K562 (cell line): Measurements from ENCODE around the gene AGPAT1. TPM values are rescaled to one million over a fixed set of nuclear protein-coding genes. Genes with fewer than 3 reads are reported as not detected.
A peak's percentile ranks its signal among the peaks of the same experiment; 100 is the strongest.

Source experiments
- ETS1 ChIP-seq: conservative IDR thresholded peaks from 2 replicates; pipeline ENCODE4 v1.6.1; 2011; ENCODE audit warnings: low read depth, mild to moderate bottlenecking, low read length; ENCODE audit not compliant: control insufficient read depth
- REST ChIP-seq, 2 experiments: fragments of 450-650 bp; formaldehyde crosslinking in 1 of 2; IDR thresholded peaks; 2 replicates each; pipeline versions ENCODE4 v1.4.0 to v1.6.1; 2014 to 2020; ENCODE audit warnings: mild to moderate bottlenecking in 2 of 2, borderline replicate concordance in 1 of 2, low read depth in 1 of 2
- ZSCAN29 ChIP-seq: fragments of 450-650 bp; IDR thresholded peaks from 2 replicates; pipeline ENCODE4 v1.6.1; 2017
- polyA plus RNA-seq, 8 experiments: library from polyadenylated mRNA; depleted of rRNA in 4 of 8; stranded (reverse) in 5 of 8; unstranded in 3 of 8; fragments of >200 nt; fragmentation: Nextera tagmentation in 2 of 8; fragmentation: Illumina TruSeq in 1 of 8; extraction: Ambion mirVana in 2 of 8; extraction: Trizol in 1 of 8; gene quantifications; 2 replicates each; pipeline versions ENCODE4 v1.2.1 to v1.2.3, GENCODE V29; 2011 to 2014; ENCODE audit warnings: inconsistent platforms in 1 of 8, missing spikeins in 1 of 8
- total RNA-seq, 7 experiments: library from RNA; depleted of rRNA in 6 of 7; stranded (reverse); fragments of >200 nt in 6 of 7; fragmentation: Illumina TruSeq in 2 of 7; extraction: Trizol in 2 of 7; gene quantifications; 2 replicates each; pipeline versions ENCODE4 v1.2.1 to v1.2.3, GENCODE V29; 2011 to 2021; ENCODE audit warnings: low replicate concordance in 1 of 7
- TF ChIP-seq, protein P1 (sequence below): fragments of 200-600 bp; sonication (generic); IDR thresholded peaks from one replicate; pipeline ENCODE4 v1.6.1; 2012; ENCODE audit warnings: mild to moderate bottlenecking, low read depth, low read length, inconsistent platforms

AGPAT1 gene
- total and polyA plus RNA-seq, 9 of the 15 experiments (the other 6 are each of a cell fraction or from before 2014, with no cell fraction given), result 37.9 to 176 (median 69.4) TPM

DNA sequence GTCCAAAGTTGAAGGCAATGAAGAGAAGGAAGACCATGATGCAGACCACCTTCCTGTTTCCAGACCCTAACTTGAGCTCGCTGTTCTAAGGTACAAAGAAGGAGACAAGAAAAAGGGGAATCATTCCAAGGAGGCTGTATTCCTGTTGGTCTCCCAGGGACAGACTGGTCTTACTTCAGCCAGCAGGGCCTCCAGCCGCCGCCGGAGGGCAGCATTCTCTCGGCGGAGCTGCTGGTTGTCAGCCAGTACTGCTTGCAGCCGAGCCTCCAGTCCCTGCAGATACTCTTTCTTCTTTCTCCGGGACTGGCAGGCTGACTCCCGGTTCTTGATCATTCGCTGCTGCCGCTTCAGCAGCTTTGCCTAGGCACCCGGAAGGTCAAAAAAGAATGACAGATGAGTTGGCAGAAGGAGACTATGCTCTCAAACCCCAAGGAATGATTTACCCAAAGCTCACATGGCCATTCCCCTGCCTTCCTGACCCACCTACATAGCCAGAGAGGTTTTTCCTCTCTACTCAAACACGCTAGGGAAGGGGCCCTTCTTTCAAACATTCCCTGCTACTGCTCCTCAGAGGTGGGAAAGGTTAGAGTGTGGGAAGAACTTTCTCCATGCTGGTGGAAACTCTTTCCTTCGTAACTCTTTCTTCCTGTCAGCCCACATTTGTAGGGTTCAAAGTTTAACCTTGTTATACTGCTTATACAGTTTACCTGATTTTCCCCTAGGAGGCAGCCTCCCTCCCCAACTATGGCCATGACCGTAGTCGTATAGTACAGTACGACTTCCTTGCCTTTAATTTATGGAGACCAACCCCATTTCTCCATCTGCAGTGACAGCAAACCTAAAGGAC is 56.9 kb downstream of the AGPAT1 start (continued):
- TF ChIP-seq, protein P1, sequence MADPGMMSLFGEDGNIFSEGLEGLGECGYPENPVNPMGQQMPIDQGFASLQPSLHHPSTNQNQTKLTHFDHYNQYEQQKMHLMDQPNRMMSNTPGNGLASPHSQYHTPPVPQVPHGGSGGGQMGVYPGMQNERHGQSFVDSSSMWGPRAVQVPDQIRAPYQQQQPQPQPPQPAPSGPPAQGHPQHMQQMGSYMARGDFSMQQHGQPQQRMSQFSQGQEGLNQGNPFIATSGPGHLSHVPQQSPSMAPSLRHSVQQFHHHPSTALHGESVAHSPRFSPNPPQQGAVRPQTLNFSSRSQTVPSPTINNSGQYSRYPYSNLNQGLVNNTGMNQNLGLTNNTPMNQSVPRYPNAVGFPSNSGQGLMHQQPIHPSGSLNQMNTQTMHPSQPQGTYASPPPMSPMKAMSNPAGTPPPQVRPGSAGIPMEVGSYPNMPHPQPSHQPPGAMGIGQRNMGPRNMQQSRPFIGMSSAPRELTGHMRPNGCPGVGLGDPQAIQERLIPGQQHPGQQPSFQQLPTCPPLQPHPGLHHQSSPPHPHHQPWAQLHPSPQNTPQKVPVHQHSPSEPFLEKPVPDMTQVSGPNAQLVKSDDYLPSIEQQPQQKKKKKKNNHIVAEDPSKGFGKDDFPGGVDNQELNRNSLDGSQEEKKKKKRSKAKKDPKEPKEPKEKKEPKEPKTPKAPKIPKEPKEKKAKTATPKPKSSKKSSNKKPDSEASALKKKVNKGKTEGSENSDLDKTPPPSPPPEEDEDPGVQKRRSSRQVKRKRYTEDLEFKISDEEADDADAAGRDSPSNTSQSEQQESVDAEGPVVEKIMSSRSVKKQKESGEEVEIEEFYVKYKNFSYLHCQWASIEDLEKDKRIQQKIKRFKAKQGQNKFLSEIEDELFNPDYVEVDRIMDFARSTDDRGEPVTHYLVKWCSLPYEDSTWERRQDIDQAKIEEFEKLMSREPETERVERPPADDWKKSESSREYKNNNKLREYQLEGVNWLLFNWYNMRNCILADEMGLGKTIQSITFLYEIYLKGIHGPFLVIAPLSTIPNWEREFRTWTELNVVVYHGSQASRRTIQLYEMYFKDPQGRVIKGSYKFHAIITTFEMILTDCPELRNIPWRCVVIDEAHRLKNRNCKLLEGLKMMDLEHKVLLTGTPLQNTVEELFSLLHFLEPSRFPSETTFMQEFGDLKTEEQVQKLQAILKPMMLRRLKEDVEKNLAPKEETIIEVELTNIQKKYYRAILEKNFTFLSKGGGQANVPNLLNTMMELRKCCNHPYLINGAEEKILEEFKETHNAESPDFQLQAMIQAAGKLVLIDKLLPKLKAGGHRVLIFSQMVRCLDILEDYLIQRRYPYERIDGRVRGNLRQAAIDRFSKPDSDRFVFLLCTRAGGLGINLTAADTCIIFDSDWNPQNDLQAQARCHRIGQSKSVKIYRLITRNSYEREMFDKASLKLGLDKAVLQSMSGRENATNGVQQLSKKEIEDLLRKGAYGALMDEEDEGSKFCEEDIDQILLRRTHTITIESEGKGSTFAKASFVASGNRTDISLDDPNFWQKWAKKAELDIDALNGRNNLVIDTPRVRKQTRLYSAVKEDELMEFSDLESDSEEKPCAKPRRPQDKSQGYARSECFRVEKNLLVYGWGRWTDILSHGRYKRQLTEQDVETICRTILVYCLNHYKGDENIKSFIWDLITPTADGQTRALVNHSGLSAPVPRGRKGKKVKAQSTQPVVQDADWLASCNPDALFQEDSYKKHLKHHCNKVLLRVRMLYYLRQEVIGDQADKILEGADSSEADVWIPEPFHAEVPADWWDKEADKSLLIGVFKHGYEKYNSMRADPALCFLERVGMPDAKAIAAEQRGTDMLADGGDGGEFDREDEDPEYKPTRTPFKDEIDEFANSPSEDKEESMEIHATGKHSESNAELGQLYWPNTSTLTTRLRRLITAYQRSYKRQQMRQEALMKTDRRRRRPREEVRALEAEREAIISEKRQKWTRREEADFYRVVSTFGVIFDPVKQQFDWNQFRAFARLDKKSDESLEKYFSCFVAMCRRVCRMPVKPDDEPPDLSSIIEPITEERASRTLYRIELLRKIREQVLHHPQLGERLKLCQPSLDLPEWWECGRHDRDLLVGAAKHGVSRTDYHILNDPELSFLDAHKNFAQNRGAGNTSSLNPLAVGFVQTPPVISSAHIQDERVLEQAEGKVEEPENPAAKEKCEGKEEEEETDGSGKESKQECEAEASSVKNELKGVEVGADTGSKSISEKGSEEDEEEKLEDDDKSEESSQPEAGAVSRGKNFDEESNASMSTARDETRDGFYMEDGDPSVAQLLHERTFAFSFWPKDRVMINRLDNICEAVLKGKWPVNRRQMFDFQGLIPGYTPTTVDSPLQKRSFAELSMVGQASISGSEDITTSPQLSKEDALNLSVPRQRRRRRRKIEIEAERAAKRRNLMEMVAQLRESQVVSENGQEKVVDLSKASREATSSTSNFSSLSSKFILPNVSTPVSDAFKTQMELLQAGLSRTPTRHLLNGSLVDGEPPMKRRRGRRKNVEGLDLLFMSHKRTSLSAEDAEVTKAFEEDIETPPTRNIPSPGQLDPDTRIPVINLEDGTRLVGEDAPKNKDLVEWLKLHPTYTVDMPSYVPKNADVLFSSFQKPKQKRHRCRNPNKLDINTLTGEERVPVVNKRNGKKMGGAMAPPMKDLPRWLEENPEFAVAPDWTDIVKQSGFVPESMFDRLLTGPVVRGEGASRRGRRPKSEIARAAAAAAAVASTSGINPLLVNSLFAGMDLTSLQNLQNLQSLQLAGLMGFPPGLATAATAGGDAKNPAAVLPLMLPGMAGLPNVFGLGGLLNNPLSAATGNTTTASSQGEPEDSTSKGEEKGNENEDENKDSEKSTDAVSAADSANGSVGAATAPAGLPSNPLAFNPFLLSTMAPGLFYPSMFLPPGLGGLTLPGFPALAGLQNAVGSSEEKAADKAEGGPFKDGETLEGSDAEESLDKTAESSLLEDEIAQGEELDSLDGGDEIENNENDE, result no peak
- TF ChIP-seq REST (IDR thresholded peaks at IDR 0.05; ENCODE audit: borderline replicate concordance) (peak; percentile 92), REST (CRISPR knock-in tag; IDR thresholded peaks at IDR 0.05; ENCODE audit: low read depth) (no peak), ETS1 (0 out of 2 replicates have a peak, but pooled peaks have one; percentile 30), ZSCAN29 (no peak)
